Naive B cell (primary cell): ENCODE measurements around the gene ZNF747. TPM values are rescaled to one million over a fixed set of nuclear protein-coding genes. Genes with fewer than 3 reads are reported as not detected.

ENCODE experiments used
- ATAC-seq, 2 donors: fragments of 150-1000 bp; cut with Tn5 transposase; 2 replicates each; pipeline ENCODE4 v1.10.0; 2021; ENCODE audit warnings: low read depth in 2 of 2, mild to moderate bottlenecking in 2 of 2, moderate library complexity in 2 of 2
- DNase-seq: peaks from one replicate; pipeline ENCODE4 v3.0.0; 2022
- H3K27ac Mint-ChIP-seq, 6 donors: one replicate each; pipeline ENCODE4 v1.8.0; 2020 to 2022; ENCODE audit warnings: mild to moderate bottlenecking in 6 of 6, mixed read lengths in 6 of 6, moderate library complexity in 5 of 6, inconsistent platforms in 2 of 6
- H3K27me3 Mint-ChIP-seq, 3 donors: one replicate each; pipeline ENCODE4 v1.8.0; 2021 to 2022; ENCODE audit warnings: mixed read lengths in 3 of 3, mild to moderate bottlenecking in 1 of 3
- H3K36me3 Mint-ChIP-seq, 2 donors: one replicate each; pipeline ENCODE4 v1.8.0; 2020 to 2022; ENCODE audit warnings: mixed read lengths in 2 of 2, inconsistent platforms in 1 of 2, mild to moderate bottlenecking in 1 of 2
- H3K4me1 Mint-ChIP-seq, 3 donors: one replicate each; pipeline ENCODE4 v1.8.0; 2020 to 2022; ENCODE audit warnings: mixed read lengths in 3 of 3, inconsistent platforms in 1 of 3, mild to moderate bottlenecking in 1 of 3, moderate library complexity in 1 of 3
- H3K4me3 Mint-ChIP-seq, 8 donors: one replicate each; pipeline ENCODE4 v1.8.0; 2020 to 2022; ENCODE audit warnings: mild to moderate bottlenecking in 8 of 8, mixed read lengths in 8 of 8, moderate library complexity in 8 of 8, inconsistent platforms in 2 of 8
- H3K9me3 Mint-ChIP-seq, 7 donors: one replicate each; pipeline ENCODE4 v1.8.0; 2020 to 2022; ENCODE audit warnings: mixed read lengths in 7 of 7, mild to moderate bottlenecking in 5 of 7, inconsistent platforms in 2 of 7, moderate library complexity in 1 of 7
- polyA plus RNA-seq, 6 donors: library from polyadenylated mRNA; unstranded; fragments of 300-500 nt; fragmentation: Illumina TruSeq; gene quantifications; one replicate each; pipeline ENCODE4 v1.2.3, GENCODE V29; 2021; ENCODE audit warnings: low read depth in 6 of 6

Gene ZNF747
- polyA plus RNA-seq, 6 donors from 2014 or later, result 12.0 to 18.3 (median 15.1) TPM

- H3K4me1 Mint-ChIP-seq, result peaks cover 0 to 2% (median 0%) of the 10 kb centered on the region in 3 donors
- DNase-seq (no peak), ATAC-seq (no peak)
- no peak overlapping the region for H3K4me3 Mint-ChIP-seq
- peaks cover 18 to 39% of the 10 kb centered on the region in 2 donors for H3K36me3 Mint-ChIP-seq
- no peaks in the 10 kb centered on the region for H3K9me3 Mint-ChIP-seq
- peak overlapping the region in 1 of 6 donors; percentile 89 for H3K27ac Mint-ChIP-seq
- H3K27me3 Mint-ChIP-seq, result no peaks in the 10 kb centered on the region
Observed at GRCh38 chr16:30510376-30510938, 24.2 kb downstream of the ZNF747 start.

- no peak for ATAC-seq
- no peak for DNase-seq
- peak overlapping the region in 1 of 8 donors; percentile 25 for H3K4me3 Mint-ChIP-seq
- peaks cover 18 to 34% of the 10 kb centered on the region in 2 donors for H3K36me3 Mint-ChIP-seq
- peak overlapping the region in 2 of 6 donors; percentile 16 to 90 for H3K27ac Mint-ChIP-seq
- H3K9me3 Mint-ChIP-seq, result no peaks in the 10 kb centered on the region
- no peaks in the 10 kb centered on the region for H3K27me3 Mint-ChIP-seq
- H3K4me1 Mint-ChIP-seq, result peaks cover 0 to 3% (median 0%) of the 10 kb centered on the region in 3 donors
Observed at GRCh38 chr16:30509081-30509765, 25.4 kb downstream of the ZNF747 start.

GRCh38 chr16:30503403-30504296, 31.0 kb downstream of the ZNF747 start:
- H3K27ac Mint-ChIP-seq, result peak overlapping the region in 1 of 6 donors; percentile 66
- no peaks in the 10 kb centered on the region for H3K27me3 Mint-ChIP-seq
- no peak overlapping the region for H3K4me3 Mint-ChIP-seq
- H3K4me1 Mint-ChIP-seq, result peaks cover 0 to 3% (median 0%) of the 10 kb centered on the region in 3 donors
- DNase-seq (no peak), ATAC-seq (no peak)
- no peaks in the 10 kb centered on the region for H3K9me3 Mint-ChIP-seq
- peaks cover 0 to 20% of the 10 kb centered on the region in 2 donors for H3K36me3 Mint-ChIP-seq

DNA sequence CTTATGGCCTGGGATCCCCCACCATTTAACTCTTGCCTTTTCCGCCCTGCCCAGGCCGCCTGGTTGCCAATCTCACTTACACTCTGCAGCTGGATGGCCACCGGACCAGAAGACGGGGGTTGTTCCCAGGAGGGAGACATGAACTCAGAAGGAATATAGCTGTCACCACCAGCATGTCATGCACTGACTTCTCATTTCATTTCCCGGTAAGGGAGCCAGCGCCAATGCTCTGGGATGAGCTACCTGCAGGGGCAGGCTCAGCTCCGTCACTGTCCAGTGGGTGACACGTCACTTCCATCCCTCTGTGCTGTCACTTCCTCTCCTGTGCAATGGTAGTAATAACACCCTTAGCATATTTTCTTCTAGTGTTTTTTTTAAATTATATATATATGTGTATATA, 35.4 kb downstream of the ZNF747 start:
- H3K36me3 Mint-ChIP-seq, result peaks cover 5 to 26% of the 10 kb centered on the region in 2 donors
- peak overlapping the region in 1 of 6 donors; percentile 44 for H3K27ac Mint-ChIP-seq
- no peaks in the 10 kb centered on the region for H3K27me3 Mint-ChIP-seq
- H3K4me1 Mint-ChIP-seq, result no peaks in the 10 kb centered on the region
- no peaks in the 10 kb centered on the region for H3K9me3 Mint-ChIP-seq
- DNase-seq (no peak), ATAC-seq (no peak)
- H3K4me3 Mint-ChIP-seq, result no peak overlapping the region

GRCh38 chr16:30494709-30495108, 39.9 kb downstream of the ZNF747 start:
- Mint-ChIP-seq H3K36me3 (peaks cover 12 to 24% of the 10 kb centered on the region in 2 donors), H3K4me3 (peak overlapping the region in 1 of 8 donors; percentile 15), H3K4me1 (peaks cover 0 to 3% (median 0%) of the 10 kb centered on the region in 3 donors), H3K9me3 (no peaks in the 10 kb centered on the region), H3K27me3 (no peaks in the 10 kb centered on the region), H3K27ac (peak overlapping the region in 1 of 6 donors; percentile 38)
- DNase-seq (no peak), ATAC-seq (no peak)

- Mint-ChIP-seq H3K4me1 (peaks cover 0 to 3% (median 0%) of the 10 kb centered on the region in 3 donors), H3K27ac (peak overlapping the region in 2 of 6 donors; percentile 28 to 37), H3K9me3 (no peaks in the 10 kb centered on the region), H3K4me3 (no peak overlapping the region), H3K36me3 (peaks cover 12 to 18% of the 10 kb centered on the region in 2 donors), H3K27me3 (no peaks in the 10 kb centered on the region)
- no peak for DNase-seq
- no peak for ATAC-seq
Observed at GRCh38 chr16:30493941-30494488, 40.6 kb downstream of the ZNF747 start.

- Mint-ChIP-seq H3K27ac (peak overlapping the region in 3 of 6 donors; percentile 67 to 86 (median 84)), H3K36me3 (peaks cover 12 to 16% of the 10 kb centered on the region in 2 donors), H3K4me3 (no peak overlapping the region), H3K9me3 (no peaks in the 10 kb centered on the region), H3K4me1 (peaks cover 0 to 6% (median 3%) of the 10 kb centered on the region in 3 donors), H3K27me3 (no peaks in the 10 kb centered on the region)
- no peak for DNase-seq
- no peak for ATAC-seq
Observed at GRCh38 chr16:30491744-30492308, 42.8 kb downstream of the ZNF747 start.

DNA sequence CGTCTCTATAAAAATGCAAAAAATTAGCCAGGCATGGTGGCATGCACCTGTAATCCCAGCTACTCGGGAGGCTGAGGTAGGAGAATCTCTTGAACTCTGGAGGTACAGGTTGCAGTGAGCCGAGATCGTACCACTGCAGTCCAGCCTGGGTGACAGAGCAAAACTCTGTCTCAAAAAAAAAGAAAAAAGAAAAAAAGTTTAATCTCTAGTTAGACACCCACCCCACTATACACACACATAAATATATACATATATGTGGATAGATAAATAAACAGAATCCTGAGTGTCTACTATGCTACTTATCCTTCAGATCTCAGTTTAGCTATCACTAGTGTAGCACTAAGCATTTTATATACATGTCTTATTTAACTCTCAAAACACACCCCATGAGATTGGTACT, 43.4 kb downstream of the ZNF747 start:
- DNase-seq (no peak), ATAC-seq (no peak)
- Mint-ChIP-seq H3K36me3 (peaks cover 16 to 22% of the 10 kb centered on the region in 2 donors), H3K4me1 (peaks cover 0 to 7% (median 6%) of the 10 kb centered on the region in 3 donors), H3K27ac (peak overlapping the region in 3 of 6 donors; percentile 50 to 84 (median 65)), H3K27me3 (no peaks in the 10 kb centered on the region), H3K4me3 (no peak overlapping the region), H3K9me3 (no peaks in the 10 kb centered on the region)

GRCh38 chr16:30490210-30490609, 44.4 kb downstream of the ZNF747 start:
- DNase-seq (no peak), ATAC-seq (no peak)
- Mint-ChIP-seq H3K36me3 (peaks cover 16 to 24% of the 10 kb centered on the region in 2 donors), H3K4me1 (peaks cover 0 to 10% (median 6%) of the 10 kb centered on the region in 3 donors), H3K27ac (peak overlapping the region in 2 of 6 donors; percentile 86 to 90), H3K9me3 (no peaks in the 10 kb centered on the region), H3K27me3 (no peaks in the 10 kb centered on the region), H3K4me3 (no peak overlapping the region)

- ATAC-seq (no peak), DNase-seq (no peak)
- H3K27me3 Mint-ChIP-seq, result no peaks in the 10 kb centered on the region
- H3K27ac Mint-ChIP-seq, result peak overlapping the region in 3 of 6 donors; percentile 44 to 45 (median 45)
- H3K36me3 Mint-ChIP-seq, result peaks cover 9 to 15% of the 10 kb centered on the region in 2 donors
- H3K9me3 Mint-ChIP-seq, result no peaks in the 10 kb centered on the region
- no peak overlapping the region for H3K4me3 Mint-ChIP-seq
- peaks cover 0 to 10% (median 6%) of the 10 kb centered on the region in 3 donors for H3K4me1 Mint-ChIP-seq
Observed at GRCh38 chr16:30488764-30489605, 45.7 kb downstream of the ZNF747 start.

GRCh38 chr16:30485818-30486436, 48.7 kb downstream of the ZNF747 start:
- H3K9me3 Mint-ChIP-seq, result no peaks in the 10 kb centered on the region
- H3K27me3 Mint-ChIP-seq, result no peaks in the 10 kb centered on the region
- peaks cover 5 to 10% (median 6%) of the 10 kb centered on the region in 3 donors for H3K4me1 Mint-ChIP-seq
- peak overlapping the region in 3 of 6 donors; percentile 5 to 61 (median 26) for H3K27ac Mint-ChIP-seq
- peaks cover 14 to 15% of the 10 kb centered on the region in 2 donors for H3K36me3 Mint-ChIP-seq
- H3K4me3 Mint-ChIP-seq, result no peak overlapping the region
- no peak for DNase-seq
- ATAC-seq, result no peak

- Mint-ChIP-seq H3K4me3 (peak overlapping the region in 1 of 8 donors; percentile 60), H3K4me1 (peaks cover 6 to 11% (median 10%) of the 10 kb centered on the region in 3 donors), H3K36me3 (peaks cover 9 to 15% of the 10 kb centered on the region in 2 donors)
Observed at GRCh38 chr16:30484887-30485286, 49.8 kb downstream of the ZNF747 start.

More at GRCh38 chr16:30484887-30485286, 49.8 kb downstream of the ZNF747 start:
- ATAC-seq (no peak), DNase-seq (no peak)
- H3K27me3 Mint-ChIP-seq, result no peaks in the 10 kb centered on the region
- peak overlapping the region in 1 of 6 donors; percentile 60 for H3K27ac Mint-ChIP-seq
- H3K9me3 Mint-ChIP-seq, result no peaks in the 10 kb centered on the region
